Stimulated activated memory B cell treated with anti-CD40 and anti-IgM and Interleukin-4, amounts not matched to agents 10 μg/mL and 1 μg/mL and 100 μg/mL, for 72 hours (primary cell): ENCODE data around the gene FILIP1L.

Experiments
- ATAC-seq: fragments of 150-1000 bp; cut with Tn5 transposase; 2 replicates; pipeline ENCODE4 v1.10.0; 2021
- H3K27ac Mint-ChIP-seq: one replicate; pipeline ENCODE4 v1.8.0; 2022; ENCODE audit warnings: mild to moderate bottlenecking, mixed read lengths
- H3K27me3 Mint-ChIP-seq: one replicate; pipeline ENCODE4 v1.8.0; 2022; ENCODE audit warnings: mixed read lengths
- H3K36me3 Mint-ChIP-seq: one replicate; pipeline ENCODE4 v1.8.0; 2022; ENCODE audit warnings: mixed read lengths
- H3K4me1 Mint-ChIP-seq: one replicate; pipeline ENCODE4 v1.8.0; 2022; ENCODE audit warnings: mixed read lengths
- H3K4me3 Mint-ChIP-seq: one replicate; pipeline ENCODE4 v1.8.0; 2022; ENCODE audit warnings: mild to moderate bottlenecking, moderate library complexity, mixed read lengths
- H3K9me3 Mint-ChIP-seq: one replicate; pipeline ENCODE4 v1.8.0; 2022; ENCODE audit warnings: mixed read lengths

Gene FILIP1L

DNA sequence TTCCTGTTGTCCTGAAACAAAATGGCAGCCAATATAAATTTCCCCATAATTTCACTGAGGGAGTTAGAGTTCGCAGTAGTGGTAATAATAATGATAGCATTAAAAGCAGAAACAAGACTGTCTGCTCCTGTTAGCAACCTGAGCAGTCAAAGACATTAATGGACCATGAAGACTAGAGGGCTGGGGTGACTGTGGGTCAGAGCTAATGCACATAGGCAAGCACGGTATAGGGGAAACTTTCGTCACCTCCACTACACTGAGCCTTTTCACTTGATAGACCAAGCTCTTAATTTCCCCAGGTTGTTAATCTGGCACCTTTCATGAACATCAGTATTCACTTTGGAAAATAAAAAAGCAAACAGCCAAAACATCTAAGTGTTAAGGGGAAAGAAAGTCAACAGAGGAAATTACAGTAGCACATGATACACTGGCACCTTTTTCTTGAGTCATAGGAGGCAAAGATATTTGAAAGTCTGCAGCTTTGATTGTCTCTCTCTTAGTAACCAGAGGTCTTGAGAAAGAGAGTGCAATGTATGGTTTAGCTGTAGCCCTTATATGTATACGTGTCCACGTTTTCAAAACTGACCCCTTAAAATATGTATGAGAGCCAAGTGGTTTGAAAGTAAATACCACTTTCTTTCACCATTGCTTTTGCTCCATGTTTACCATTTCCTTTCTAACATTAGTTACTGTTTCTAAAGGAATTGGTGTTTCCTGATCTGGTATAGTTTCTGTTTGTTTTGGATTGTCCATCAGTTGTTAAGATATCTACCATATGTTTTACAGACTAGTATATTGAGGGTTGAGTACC, 104.8 kb downstream of the FILIP1L start:
- peaks cover 2% of the 10 kb centered on the region for H3K36me3 Mint-ChIP-seq
- no peak for ATAC-seq
- no peak overlapping the region for H3K27ac Mint-ChIP-seq

DNA sequence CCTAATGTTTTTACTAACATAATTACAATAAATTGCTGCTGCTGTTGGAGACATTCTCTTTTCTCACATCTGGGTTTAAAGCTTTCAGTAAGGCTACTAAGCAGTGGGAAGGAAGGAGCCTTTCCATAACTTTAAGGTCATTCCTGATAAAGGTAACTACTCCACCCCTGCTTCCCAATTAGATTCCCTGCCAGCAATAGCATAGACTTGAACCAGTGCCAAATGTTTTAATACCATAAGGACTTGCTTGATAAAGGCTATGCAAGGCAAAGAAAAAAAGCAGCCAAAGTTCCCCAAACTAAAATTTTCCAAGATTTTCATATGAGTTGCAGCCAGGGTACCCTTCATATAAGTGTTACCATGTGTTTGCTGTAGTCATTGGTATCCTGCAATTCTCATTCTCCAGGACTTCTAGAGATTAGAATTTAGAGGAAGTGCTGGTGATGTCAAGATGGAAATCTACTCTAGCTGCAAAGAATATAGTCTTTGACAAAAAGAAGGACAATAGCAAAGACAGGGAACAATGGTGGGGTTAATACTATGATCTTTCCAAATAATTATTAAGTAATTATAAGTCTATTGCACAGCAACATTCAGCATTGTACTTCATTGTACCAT, 106.1 kb downstream of the FILIP1L start:
- Mint-ChIP-seq H3K36me3 (peaks cover 6% of the 10 kb centered on the region), H3K4me3 (no peak overlapping the region), H3K4me1 (peaks cover 34% of the 10 kb centered on the region), H3K27ac (no peak overlapping the region), H3K27me3 (no peaks in the 10 kb centered on the region), H3K9me3 (no peaks in the 10 kb centered on the region)
- ATAC-seq = no peak

More for the DNA sequence above, 104.8 kb downstream of the FILIP1L start:
- Mint-ChIP-seq H3K4me3 (no peak overlapping the region), H3K27me3 (no peaks in the 10 kb centered on the region), H3K4me1 (peaks cover 21% of the 10 kb centered on the region), H3K9me3 (no peaks in the 10 kb centered on the region)

DNA sequence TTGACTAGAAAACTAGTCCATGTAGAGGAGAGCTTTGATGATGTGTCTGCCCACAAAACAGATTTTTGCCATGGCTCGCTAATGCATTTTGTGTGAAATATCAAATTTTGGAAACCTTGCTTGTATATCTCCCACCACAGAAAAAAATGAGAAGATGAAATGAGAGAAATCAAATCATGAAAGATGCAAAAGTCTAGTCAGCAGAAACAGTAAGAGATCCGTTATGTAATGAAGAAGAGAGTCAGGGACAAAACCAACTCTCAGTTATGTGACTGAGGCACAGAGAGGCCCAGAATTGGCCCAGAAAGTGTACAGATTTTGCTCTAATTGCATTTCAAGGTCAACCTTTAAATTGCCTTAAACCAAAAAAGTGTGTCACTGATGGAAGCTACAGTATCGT, 107.0 kb downstream of the FILIP1L start:
- no peaks in the 10 kb centered on the region for H3K27me3 Mint-ChIP-seq
- peaks cover 42% of the 10 kb centered on the region for H3K4me1 Mint-ChIP-seq
- no peaks in the 10 kb centered on the region for H3K9me3 Mint-ChIP-seq
- ATAC-seq = no peak
- H3K36me3 Mint-ChIP-seq = peaks cover 6% of the 10 kb centered on the region
- H3K27ac Mint-ChIP-seq = no peak overlapping the region
- H3K4me3 Mint-ChIP-seq = no peak overlapping the region

GRCh38 chr3:100006570-100007271, 107.6 kb downstream of the FILIP1L start:
- Mint-ChIP-seq H3K9me3 (no peaks in the 10 kb centered on the region), H3K36me3 (peaks cover 6% of the 10 kb centered on the region), H3K4me3 (no peak overlapping the region), H3K4me1 (peaks cover 42% of the 10 kb centered on the region), H3K27me3 (no peaks in the 10 kb centered on the region), H3K27ac (peak overlapping the region; percentile 58)
- ATAC-seq = no peak

- H3K4me1 Mint-ChIP-seq = peaks cover 42% of the 10 kb centered on the region
- ATAC-seq = no peak
- H3K9me3 Mint-ChIP-seq = no peaks in the 10 kb centered on the region
- no peaks in the 10 kb centered on the region for H3K27me3 Mint-ChIP-seq
- H3K36me3 Mint-ChIP-seq = peaks cover 6% of the 10 kb centered on the region
- H3K4me3 Mint-ChIP-seq = no peak overlapping the region
- peak overlapping the region; percentile 58 for H3K27ac Mint-ChIP-seq
These were observed 108.5 kb downstream of the FILIP1L start for GRCh38 chr3:100005665-100006393.

DNA sequence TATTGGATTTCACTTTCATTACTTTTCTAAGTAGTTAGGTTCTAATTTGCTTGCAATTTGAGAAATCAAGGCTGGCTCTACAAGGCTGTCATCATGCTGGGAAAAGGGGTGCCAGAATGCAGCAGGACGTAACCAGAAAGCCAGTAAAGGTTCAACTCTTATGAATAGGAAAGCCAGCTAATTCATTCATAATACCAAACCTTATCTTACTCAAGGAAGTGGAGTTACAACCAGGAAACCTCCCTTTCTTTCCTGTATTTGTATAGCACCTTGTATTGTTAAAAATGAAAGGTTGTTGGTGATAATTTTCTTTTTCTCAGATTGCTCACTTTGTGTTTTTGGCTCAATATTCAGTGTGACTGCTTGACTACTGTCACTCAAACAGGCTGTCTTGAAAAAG, 109.4 kb downstream of the FILIP1L start:
- ATAC-seq = no peak
- no peaks in the 10 kb centered on the region for H3K27me3 Mint-ChIP-seq
- peaks cover 39% of the 10 kb centered on the region for H3K4me1 Mint-ChIP-seq

GRCh38 chr3:100003609-100004503, 110.4 kb downstream of the FILIP1L start:
- Mint-ChIP-seq H3K27ac (no peak overlapping the region), H3K4me3 (no peak overlapping the region), H3K36me3 (peaks cover 6% of the 10 kb centered on the region), H3K27me3 (no peaks in the 10 kb centered on the region), H3K9me3 (no peaks in the 10 kb centered on the region), H3K4me1 (peaks cover 29% of the 10 kb centered on the region)
- ATAC-seq = peak; percentile 55

More for the DNA sequence above, 109.4 kb downstream of the FILIP1L start:
- H3K27ac Mint-ChIP-seq = no peak overlapping the region
- H3K9me3 Mint-ChIP-seq = no peaks in the 10 kb centered on the region
- no peak overlapping the region for H3K4me3 Mint-ChIP-seq
- H3K36me3 Mint-ChIP-seq = peaks cover 6% of the 10 kb centered on the region

- no peak for ATAC-seq
- H3K4me1 Mint-ChIP-seq = peaks cover 29% of the 10 kb centered on the region
- H3K4me3 Mint-ChIP-seq = no peak overlapping the region
- H3K9me3 Mint-ChIP-seq = no peaks in the 10 kb centered on the region
- H3K27ac Mint-ChIP-seq = no peak overlapping the region
- no peaks in the 10 kb centered on the region for H3K27me3 Mint-ChIP-seq
- peaks cover 6% of the 10 kb centered on the region for H3K36me3 Mint-ChIP-seq
These were observed 111.5 kb downstream of the FILIP1L start for GRCh38 chr3:100002599-100003350.

- Mint-ChIP-seq H3K9me3 (peaks cover 4% of the 10 kb centered on the region), H3K4me1 (peaks cover 29% of the 10 kb centered on the region), H3K36me3 (peaks cover 10% of the 10 kb centered on the region), H3K27ac (no peak overlapping the region), H3K4me3 (no peak overlapping the region), H3K27me3 (no peaks in the 10 kb centered on the region)
- ATAC-seq = no peak
These were observed 112.6 kb downstream of the FILIP1L start for GRCh38 chr3:100001526-100002270.

- H3K9me3 Mint-ChIP-seq = peaks cover 7% of the 10 kb centered on the region
- H3K27ac Mint-ChIP-seq = no peak overlapping the region
- no peak for ATAC-seq
These were observed 113.2 kb downstream of the FILIP1L start for GRCh38 chr3:100001083-100001482.

DNA sequence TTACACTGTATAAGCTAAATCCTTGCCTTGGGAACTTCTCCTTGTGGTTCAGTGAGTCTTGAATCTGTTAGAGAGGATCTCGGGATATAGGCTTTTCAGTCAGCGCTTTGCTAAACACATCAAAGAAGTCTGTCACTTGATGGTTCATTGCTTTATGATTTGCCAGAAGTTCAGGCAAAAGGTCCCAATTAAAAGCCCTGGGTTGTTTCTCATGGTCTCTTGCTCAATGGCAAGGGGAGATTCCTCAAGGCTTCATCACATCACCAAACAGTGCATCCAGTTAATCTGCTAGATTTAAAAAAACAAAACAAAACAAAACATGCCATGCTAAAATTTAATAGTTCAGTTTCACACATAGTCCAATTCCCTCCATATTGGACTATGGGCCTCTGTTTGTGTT, 114.8 kb downstream of the FILIP1L start:
- H3K27ac Mint-ChIP-seq = no peak overlapping the region
- no peak for ATAC-seq
- no peak overlapping the region for H3K4me3 Mint-ChIP-seq
- peaks cover 30% of the 10 kb centered on the region for H3K36me3 Mint-ChIP-seq
- peaks cover 28% of the 10 kb centered on the region for H3K4me1 Mint-ChIP-seq
- no peaks in the 10 kb centered on the region for H3K27me3 Mint-ChIP-seq
- H3K9me3 Mint-ChIP-seq = peaks cover 12% of the 10 kb centered on the region

More at GRCh38 chr3:100001083-100001482, 113.2 kb downstream of the FILIP1L start:
- no peaks in the 10 kb centered on the region for H3K27me3 Mint-ChIP-seq
- H3K4me3 Mint-ChIP-seq = no peak overlapping the region
- H3K36me3 Mint-ChIP-seq = peaks cover 16% of the 10 kb centered on the region
- H3K4me1 Mint-ChIP-seq = peaks cover 30% of the 10 kb centered on the region

GRCh38 chr3:99997293-99997692, 117.0 kb downstream of the FILIP1L start:
- H3K27me3 Mint-ChIP-seq = no peaks in the 10 kb centered on the region
- H3K9me3 Mint-ChIP-seq = peaks cover 20% of the 10 kb centered on the region
- H3K36me3 Mint-ChIP-seq = peaks cover 48% of the 10 kb centered on the region
- H3K4me1 Mint-ChIP-seq = peaks cover 9% of the 10 kb centered on the region
- H3K27ac Mint-ChIP-seq = no peak overlapping the region
- no peak for ATAC-seq
- no peak overlapping the region for H3K4me3 Mint-ChIP-seq

- no peak for ATAC-seq
- Mint-ChIP-seq H3K9me3 (peaks cover 11% of the 10 kb centered on the region), H3K4me3 (no peak overlapping the region), H3K27ac (no peak overlapping the region), H3K36me3 (peaks cover 40% of the 10 kb centered on the region), H3K27me3 (no peaks in the 10 kb centered on the region), H3K4me1 (peaks cover 12% of the 10 kb centered on the region)
These were observed 124.1 kb downstream of the FILIP1L start for GRCh38 chr3:99990179-99990578.
